Kidney glomerular epithelial cell (primary cell): ENCODE data around the gene GALNT13.

Experiments
- DNase-seq: peaks from one replicate; lab custom pipeline; 2025; lab: John Stamatoyannopoulos, UW

GALNT13 gene

DNA sequence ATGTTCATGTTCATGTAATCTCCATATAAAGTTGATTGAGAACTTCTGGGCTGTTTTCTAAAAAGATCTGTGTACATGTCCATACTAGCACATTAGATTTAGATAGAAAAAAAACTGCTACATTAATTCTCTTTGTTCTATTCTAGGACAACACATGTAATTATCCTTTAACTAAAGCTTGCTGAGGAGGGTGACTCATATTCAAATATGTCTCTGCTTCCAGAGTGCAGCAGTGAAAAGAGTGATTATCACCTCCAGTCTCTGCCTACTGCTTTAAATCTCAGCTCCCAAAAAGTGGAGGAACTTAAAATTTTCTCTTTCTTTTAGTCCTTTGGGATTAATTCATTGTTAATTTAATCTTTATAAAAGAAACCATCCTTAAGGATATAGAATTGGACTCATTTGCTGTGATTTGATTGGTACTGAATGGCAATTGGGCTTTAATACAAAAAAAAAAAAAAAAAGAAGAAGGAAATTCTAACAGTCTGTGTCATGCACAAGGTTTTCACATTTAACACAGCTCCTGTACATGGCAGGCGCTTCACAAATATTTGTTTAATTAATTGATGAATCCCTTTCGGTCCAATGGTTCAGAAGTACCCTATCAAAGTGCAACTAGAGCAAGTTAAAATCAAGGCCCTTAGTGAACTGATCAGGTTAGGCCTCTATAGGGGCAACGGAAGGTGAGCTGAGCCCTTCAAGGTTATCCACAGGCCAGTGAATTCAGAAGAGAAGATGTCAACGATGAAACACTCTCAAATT, 612.8 kb downstream of the GALNT13 start:
- peak; percentile 59 for DNase-seq

DNA sequence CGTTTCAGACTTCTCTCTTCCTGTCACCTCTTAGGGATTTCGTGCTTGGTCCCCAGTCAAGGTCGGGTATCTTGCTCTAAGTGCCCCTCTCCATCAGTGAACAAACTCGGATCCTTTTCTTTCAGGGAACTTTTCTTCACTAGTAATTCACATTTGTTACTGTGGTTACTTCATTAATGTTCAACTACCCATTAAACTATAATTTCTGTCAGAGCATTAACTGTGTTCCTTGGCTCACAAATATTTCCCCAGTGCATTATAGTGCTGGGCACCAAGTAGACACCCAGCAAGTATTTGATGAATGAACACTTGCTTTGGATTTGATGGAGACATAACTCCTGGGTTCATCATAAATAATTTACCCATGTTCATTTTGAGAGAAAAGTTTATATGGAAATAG, 617.1 kb downstream of the GALNT13 start:
- peak; percentile 43 for DNase-seq

DNA sequence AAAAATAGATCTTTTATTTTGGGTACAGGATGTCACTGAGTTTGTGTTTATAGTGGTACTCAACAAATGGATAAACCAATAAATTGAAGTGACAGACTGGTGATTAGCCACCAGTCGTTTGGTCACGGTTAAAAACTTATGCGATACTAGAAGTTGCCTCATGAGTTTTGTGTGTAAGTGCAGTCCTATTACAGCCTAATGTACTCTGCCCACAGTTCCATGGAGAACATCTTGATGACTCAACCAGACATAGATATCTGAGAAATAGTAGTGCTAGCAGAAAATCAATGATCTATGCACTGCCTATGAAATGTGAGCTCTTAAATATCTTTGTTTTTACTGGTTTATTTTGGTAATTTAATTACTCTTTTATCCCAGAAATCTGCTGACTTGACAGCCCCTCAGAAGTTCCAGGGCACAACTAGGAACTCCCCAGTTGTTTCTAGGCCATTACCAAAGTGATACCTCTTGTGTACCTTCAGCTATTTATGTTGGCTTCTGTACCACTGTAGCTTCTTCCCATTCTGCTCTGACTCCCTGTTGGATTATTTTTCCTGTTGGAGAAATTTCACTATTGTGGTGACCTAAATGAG, 617.6 kb downstream of the GALNT13 start:
- DNase-seq = peak; percentile 43

DNA sequence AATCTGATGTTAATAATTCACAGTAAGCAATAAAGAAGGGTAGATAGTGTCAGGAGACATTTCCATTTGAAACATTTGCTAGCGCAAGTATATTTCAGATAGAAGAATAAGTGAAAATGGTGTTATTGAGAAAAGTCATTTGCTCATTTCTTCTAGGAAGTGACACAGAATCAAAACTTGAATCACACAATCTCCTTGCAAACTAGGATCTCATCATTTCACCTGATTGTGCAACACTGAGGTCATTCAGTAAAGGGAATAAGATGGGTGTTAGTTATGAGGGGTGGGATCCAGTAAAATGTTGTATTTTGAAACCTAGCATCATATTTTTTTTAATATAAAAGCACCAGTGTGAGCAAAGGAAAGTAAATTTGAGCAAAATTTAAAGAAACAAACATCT, 618.8 kb downstream of the GALNT13 start:
- no peak for DNase-seq

DNA sequence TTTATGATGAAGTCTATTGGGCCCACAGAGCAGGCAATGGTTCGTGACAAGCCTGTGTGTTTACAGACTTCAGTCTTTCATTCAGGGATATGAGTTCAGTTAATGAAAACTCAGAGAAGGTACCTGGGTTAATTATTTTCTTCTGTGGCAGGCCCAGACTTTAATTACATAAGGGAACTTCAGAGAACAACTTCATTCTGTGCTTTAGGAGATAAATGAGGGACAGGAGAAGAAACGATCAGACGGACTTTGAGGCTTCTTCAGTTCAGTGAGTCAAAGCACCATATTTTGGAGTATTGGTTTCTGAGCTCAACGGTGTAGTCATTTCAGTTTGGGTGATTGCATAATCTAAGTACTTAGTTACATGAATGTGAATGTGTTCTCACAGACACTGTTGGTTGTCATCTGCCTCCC, 623.7 kb downstream of the GALNT13 start:
- DNase-seq = peak; percentile 59

DNA sequence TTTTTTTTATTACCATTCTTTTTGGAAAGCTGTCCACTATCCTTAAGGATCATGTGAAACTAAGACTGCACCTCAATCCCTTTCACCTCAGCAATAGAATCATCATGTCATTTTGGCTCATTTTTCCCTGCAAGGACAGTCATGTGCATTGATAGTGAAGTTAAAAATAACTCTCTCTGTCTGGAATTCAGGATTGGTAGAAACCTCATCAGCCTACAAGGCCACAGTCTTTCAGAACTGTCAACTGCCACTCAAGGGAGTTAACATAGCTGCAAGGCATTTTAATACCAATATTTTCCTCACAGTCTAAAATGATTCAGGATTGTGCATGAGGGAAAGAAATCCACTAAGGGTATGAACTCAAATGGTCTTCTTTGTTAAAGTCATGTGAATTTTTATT, 625.3 kb downstream of the GALNT13 start:
- no peak for DNase-seq
